Measurements from ENCODE around the gene LMX1A.

GRCh38 chr1:165174491-165174890 lies 182.0 kb downstream of the LMX1A start:
- TF ChIP-seq CTCF (conservative IDR thresholded peaks at IDR 0.05; ENCODE audit: low read length): no peak
- TF ChIP-seq EZH2phosphoT487 (IDR thresholded peaks at IDR 0.05; ENCODE audit: borderline replicate concordance): no peak
